ENCODE data around the gene TIMM23B.
"Not testable (repeated sequence)": the region's sequence is repeated elsewhere in the genome, so short reads cannot be mapped to it uniquely, and the experiment has no call there.

Gene TIMM23B

DNA sequence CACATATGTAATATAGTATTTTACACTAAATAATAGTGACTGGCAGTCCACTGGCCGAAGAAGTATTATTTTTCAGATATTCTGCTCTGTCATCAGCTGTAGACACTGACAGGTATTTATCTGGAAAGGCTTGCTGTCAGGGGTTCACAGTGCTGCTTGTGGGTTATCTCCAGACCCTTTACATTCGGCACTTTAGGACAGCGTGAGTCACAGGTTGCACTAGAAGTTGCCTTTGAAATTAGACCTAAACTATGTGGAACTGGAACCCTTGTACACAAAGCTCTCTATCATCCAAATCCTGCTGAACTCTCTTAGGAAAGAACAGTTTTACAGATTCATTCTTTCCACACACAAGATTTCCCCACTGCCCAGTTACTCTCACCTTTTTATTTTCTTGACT, 30.2 kb downstream of the TIMM23B start:
- not testable (repeated sequence) for DNase-seq (ENCODE audit: low read depth in 2 of 3, low spot score in 1 of 3)

DNA sequence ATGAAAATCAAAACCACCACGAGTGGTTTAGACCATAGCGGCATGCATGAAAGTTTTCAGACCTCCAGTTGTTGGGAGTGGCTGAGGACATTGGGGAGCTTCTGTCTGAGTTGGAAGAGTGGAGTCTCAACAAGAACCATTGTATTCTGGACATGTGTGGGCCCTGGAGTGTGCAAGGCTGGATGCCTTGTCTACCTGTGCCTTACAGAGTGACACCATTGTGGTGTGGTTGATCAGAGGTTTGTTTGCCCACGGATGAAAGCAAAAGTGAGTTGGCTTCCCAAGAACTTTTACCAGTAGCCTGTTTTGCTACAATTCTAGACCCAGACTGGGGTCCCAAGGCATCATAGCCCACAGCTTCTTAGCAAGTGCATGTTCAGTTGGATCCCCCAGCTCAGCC, 35.9 kb downstream of the TIMM23B start:
- DNase-seq (ENCODE audit: low read depth in 2 of 3, low spot score in 1 of 3) = not testable (repeated sequence)

DNA sequence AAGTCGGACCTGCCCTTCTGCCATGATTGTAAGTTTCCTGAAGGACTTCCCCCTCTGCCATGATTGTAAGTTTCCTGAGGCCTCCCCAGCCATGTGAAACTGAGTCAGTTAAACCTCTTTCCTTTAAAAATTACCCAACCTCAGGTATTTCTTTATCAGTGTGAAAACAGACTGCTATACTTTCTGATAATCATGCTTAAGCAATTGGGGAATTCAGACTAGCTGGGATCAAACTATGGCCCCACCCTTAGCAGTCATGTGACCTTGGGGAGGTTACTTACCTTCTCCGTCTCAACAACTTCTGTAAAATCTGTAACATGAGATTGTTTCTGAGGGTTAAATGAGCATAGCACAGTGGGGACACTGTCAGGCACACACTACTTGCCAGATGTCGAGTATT, 45.4 kb downstream of the TIMM23B start:
- not testable (repeated sequence) for DNase-seq (ENCODE audit: low read depth in 2 of 3, low spot score in 1 of 3)

DNA sequence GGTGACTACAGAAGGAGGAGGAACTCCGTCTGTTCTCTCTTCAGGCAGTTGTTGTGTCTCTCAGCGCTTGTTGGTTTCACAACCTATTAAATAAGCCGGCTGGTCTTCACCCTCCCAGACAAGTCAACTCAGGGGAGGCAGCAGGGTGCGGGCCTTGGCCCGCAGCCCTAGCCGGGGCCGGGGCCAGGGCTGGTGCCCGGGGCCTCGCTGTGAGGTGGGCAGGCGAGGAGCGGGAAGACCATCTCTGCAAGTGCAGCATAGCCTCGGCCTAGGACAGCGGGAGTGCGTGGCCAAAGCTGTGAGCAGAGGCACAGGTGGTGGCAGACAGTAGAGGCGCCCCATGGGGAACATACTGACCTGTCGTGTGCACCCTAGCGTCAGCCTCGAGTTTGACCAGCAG, 46.5 kb downstream of the TIMM23B start, which contains the start of gene AGAP6:
Gene AGAP6 (plus strand): TSS at position 31 of the 400 bp plus-strand sequence. CDS start 310 bp downstream, at position 341.
- not testable (repeated sequence) for DNase-seq (ENCODE audit: low read depth in 2 of 3, low spot score in 1 of 3)

DNA sequence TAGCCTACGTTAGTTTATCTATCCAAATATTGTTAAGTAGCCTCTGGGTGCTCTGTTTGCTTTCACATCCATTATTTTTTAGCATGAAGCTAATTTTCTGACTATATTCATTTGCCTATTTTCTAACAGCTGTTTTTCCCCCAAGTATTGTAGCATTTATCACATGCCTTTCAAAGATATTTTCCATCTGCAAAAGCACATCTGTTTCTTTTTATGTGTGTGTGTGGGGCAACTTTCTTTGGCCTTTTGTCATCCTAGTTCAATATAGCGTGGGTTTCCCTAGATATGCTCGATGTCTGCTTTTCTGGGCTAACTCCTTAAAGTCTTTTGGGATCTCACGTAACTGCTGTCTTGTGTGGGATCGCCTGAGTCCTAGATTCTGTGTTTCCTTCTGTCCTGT, 53.5 kb downstream of the TIMM23B start:
- DNase-seq (ENCODE audit: low read depth in 2 of 3, low spot score in 1 of 3) = not testable (repeated sequence)

DNA sequence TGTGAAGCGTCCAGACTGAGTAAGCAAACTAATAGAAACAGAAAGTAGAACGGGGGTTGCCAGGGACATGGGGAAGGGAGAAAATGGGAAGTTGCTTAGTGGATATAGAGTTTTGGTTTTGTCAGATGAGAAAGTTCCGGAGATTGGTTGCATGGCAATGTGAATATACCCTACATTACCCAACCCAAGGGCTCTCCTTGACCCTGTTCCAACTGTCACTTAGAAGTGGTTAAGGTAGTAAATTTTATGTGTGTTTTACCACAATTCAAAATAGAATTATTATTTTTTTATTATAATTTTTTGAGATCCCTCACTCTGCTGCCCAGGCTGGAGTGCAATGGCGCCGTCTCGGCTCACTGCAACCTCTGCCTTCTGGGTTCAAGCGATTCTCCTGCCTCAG, 72.2 kb downstream of the TIMM23B start:
- DNase-seq (ENCODE audit: low read depth in 2 of 3, low spot score in 1 of 3) = not testable (repeated sequence)

DNA sequence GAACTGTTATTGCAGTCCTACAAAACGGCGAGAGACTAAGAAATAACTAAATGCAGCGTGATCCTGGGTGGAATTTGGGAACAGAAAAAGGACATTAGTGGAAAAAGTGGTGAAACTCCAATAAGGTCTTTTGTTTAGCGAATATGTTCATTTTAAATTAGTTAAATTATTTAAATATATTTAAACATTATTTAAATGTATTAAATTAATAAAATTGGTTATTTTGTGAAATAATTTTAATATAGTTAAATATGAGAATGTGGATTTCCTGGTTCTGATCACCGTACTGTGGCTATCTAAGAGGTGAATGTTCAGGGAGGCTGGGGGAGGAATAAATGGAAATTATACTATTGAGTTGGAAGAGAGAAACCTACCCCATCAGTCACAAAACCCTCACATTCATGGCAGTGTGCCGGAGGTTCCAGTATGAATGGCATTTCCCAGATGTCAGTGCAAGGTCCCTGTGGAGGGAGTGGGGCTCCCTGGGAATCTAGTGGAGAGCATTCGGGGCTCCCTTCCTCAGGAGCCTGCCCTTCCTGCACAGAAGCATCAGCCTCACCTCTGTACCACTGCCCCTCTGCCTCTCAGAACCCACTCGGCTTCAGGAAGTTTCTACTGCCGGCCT, 73.9 kb downstream of the TIMM23B start:
- not testable (repeated sequence) for DNase-seq (ENCODE audit: low read depth in 2 of 3, low spot score in 1 of 3)

DNA sequence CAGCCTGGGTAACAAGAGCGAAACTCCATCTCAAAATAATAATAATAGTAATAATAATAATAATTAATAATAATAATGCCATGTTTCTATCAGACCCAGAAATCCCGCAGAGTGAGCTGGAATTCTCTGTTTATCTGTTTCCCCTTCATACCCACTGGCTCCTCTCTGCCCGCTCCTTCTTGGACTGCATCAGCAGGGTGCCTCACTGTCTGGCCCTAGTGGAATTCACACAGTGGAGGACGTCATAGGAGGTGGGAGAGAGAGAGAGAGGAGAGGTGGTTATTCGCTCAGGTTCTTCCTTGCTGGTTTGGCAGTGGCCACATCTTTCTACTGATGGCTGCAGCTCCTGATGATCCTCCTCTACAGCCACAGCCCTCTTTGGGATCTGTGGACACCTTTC, 75.1 kb downstream of the TIMM23B start:
- not testable (repeated sequence) for DNase-seq (ENCODE audit: low read depth in 2 of 3, low spot score in 1 of 3)

DNA sequence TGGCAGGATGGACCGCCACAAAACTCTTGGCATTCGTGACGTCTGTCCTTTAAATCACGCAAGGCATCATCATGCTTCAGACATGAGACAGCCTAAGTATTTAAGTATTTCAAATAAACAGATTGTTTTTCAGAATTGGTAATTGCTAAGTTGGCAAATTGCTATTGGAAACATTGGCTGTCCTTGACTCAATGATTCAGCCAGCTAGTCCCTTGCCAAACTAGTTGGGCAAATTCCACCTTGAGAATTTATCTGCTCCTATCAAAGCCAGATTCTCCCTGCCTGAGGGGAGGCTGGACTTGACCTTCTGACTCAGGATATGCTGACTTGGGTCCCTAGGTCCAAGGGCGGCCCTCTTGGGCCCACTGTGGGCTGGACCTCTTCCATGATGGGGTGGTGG, 75.8 kb downstream of the TIMM23B start:
- DNase-seq (ENCODE audit: low read depth in 2 of 3, low spot score in 1 of 3) = not testable (repeated sequence)

DNA sequence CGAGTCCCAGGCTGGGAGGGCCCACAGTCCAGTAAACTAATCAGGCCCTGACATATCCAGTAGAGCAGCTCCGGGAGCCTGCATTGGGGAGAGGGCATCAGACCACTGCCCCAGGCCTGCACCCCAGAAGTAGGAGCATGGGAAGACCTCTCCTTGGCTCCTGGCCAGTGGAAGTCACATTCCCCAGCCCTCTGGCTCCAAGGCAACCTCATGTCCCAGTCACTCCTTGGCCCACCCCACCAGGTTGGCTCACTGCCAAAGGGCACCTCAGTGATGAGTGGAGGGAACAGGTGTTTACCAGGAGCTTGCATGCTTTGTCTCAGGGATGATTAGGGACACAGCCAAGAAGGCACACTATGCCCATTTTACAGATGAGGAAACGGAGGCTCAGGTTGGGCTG, 77.4 kb downstream of the TIMM23B start:
- not testable (repeated sequence) for DNase-seq (ENCODE audit: low read depth in 2 of 3, low spot score in 1 of 3)

DNA sequence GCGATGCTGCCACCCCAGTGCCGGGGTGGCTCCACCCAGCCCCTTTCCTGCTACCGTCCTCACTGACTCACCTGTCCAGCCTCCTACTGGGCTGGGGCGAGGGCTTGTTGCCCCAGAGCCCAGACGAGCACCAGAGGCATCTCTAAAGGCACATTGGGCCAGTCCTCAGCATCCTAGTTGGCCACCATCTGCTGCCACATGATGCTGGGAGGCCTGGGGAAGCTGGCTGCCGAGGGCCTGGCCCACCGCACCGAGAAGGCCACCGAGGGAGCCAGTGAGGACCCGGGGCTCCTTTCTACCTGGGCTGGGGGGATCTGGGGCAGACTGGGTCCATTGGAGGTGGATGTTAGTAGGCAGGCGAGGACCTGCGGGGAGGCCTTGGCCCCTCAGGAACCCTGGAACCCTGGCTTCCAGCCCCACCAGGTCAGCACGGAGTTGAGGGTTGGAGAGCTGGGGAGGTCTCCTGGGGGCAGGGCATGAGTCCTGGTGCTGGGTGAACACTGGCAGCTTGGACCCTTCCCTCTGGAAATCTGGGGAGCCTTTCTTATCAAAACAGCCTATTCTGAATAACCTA, 78.7 kb downstream of the TIMM23B start:
- not testable (repeated sequence) for DNase-seq (ENCODE audit: low read depth in 2 of 3, low spot score in 1 of 3)

DNA sequence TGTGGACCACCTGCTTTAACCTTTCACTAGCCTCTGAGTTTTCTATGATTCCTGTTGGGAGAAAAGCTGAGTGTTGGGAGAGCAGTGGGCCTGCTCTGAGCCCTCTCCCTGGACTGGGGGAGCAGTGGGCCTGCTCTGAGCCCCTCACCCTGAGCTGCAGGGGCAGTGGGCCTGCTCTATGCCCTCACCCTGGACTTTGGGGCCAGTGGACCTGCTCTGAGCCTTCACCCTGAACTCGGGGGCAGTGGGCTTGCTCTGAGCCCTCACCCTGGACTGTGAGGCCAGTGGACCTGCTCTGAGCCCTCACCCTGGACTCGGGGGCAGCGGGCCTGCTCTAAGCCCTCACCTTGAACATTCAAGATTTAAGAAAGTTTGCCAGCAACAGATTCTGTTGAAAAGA, 79.8 kb downstream of the TIMM23B start:
- no peak for DNase-seq (ENCODE audit: low read depth in 2 of 3, low spot score in 1 of 3)
